T-cell (primary cell): ENCODE measurements around the gene NT5C1B. TPM values are rescaled to one million over a fixed set of nuclear protein-coding genes. Genes with fewer than 3 reads are reported as not detected.
"Not testable (repeated sequence)": the region's sequence is repeated elsewhere in the genome, so short reads cannot be mapped to it uniquely, and the experiment has no call there.

Experiments
- ATAC-seq, 4 experiments: fragments of 200-7000 bp in 3 of 4; fragments of 150-1000 bp in 1 of 4; cut with Tn5 transposase; replicated peaks in 1 of 4; 1 replicate in 3 of 4; 2 replicates in 1 of 4; pipeline ENCODE4 v1.10.0; 2021; ENCODE audit warnings: moderate library complexity in 3 of 4, mild to moderate bottlenecking in 2 of 4, moderate number of reproducible peaks in 1 of 4
- CTCF ChIA-PET, 2 donors: fragments of 300-600 bp; sonication (Branson Sonifier 250); formaldehyde crosslinking; loops; one replicate each; lab custom pipeline; 2022; ENCODE audit warnings: antibody characterized with exemption in 2 of 2; lab: Charles Lee
- POLR2A ChIA-PET, 2 donors: fragments of 300-600 bp; sonication (Branson Sonifier 250); formaldehyde crosslinking; loops; one replicate each; lab custom pipeline; 2022; ENCODE audit warnings: antibody characterized with exemption in 2 of 2; lab: Charles Lee
- DNase-seq, 35 experiments: peaks; one replicate each; pipeline versions ENCODE4 v3.0.0 to v3.0.0-alpha.2; 2013 to 2023
- H3K27ac ChIP-seq: one replicate; pipeline ENCODE4 v1.5.1; 2013; ENCODE audit warnings: low read length
- H3K27me3 ChIP-seq, 2 experiments: replicated peaks in 1 of 2; 1 replicate in 1 of 2; 2 replicates in 1 of 2; pipeline versions ENCODE4 v1.6.1 to v1.7.0; 2013; ENCODE audit warnings: low read length in 1 of 2, mixed read lengths in 1 of 2; ENCODE audit not compliant: control insufficient read depth in 2 of 2, insufficient read depth in 2 of 2; ENCODE audit errors: extremely low read depth in 1 of 2
- H3K36me3 ChIP-seq, 2 donors: 1 replicate in 1 of 2; 2 replicates in 1 of 2; pipeline versions ENCODE4 v1.6.1 to v1.7.0; 2013; ENCODE audit warnings: low read length in 1 of 2; ENCODE audit not compliant: control insufficient read depth in 2 of 2, insufficient read depth in 1 of 2; ENCODE audit errors: extremely low read depth in 1 of 2
- H3K4me1 ChIP-seq, 2 experiments: 1 replicate in 1 of 2; 2 replicates in 1 of 2; pipeline versions ENCODE4 v1.6.1 to v1.7.0; 2013; ENCODE audit warnings: low read length in 2 of 2, mixed read lengths in 1 of 2; ENCODE audit not compliant: insufficient read depth in 2 of 2, control insufficient read depth in 1 of 2; ENCODE audit errors: extremely low read depth in 1 of 2
- H3K4me3 ChIP-seq, 2 donors: 1 replicate in 1 of 2; 2 replicates in 1 of 2; pipeline versions ENCODE4 v1.5.1 to v1.7.0; 2013; ENCODE audit warnings: mild to moderate bottlenecking in 2 of 2, low read length in 1 of 2, moderate library complexity in 1 of 2; ENCODE audit not compliant: control insufficient read depth in 1 of 2; ENCODE audit errors: extremely low read depth in 1 of 2
- H3K9me3 ChIP-seq: 2 replicates; pipeline ENCODE4 v1.7.0; 2013
- H3K27ac Mint-ChIP-seq, 2 donors: one replicate each; pipeline ENCODE4 v1.8.0; 2020 to 2021; ENCODE audit warnings: mild to moderate bottlenecking in 2 of 2, mixed read lengths in 2 of 2
- H3K27me3 Mint-ChIP-seq, 2 donors: one replicate each; pipeline ENCODE4 v1.8.0; 2021 to 2022; ENCODE audit warnings: mixed read lengths in 2 of 2
- H3K36me3 Mint-ChIP-seq: one replicate; pipeline ENCODE4 v1.8.0; 2021; ENCODE audit warnings: mixed read lengths
- H3K4me1 Mint-ChIP-seq, 3 donors: one replicate each; pipeline ENCODE4 v1.8.0; 2020 to 2022; ENCODE audit warnings: mixed read lengths in 3 of 3, mild to moderate bottlenecking in 1 of 3
- H3K4me3 Mint-ChIP-seq, 3 donors: one replicate each; pipeline ENCODE4 v1.8.0; 2020 to 2022; ENCODE audit warnings: mild to moderate bottlenecking in 3 of 3, mixed read lengths in 3 of 3, moderate library complexity in 3 of 3
- H3K9me3 Mint-ChIP-seq, 3 donors: one replicate each; pipeline ENCODE4 v1.8.0; 2020 to 2022; ENCODE audit warnings: mixed read lengths in 3 of 3
- WGBS: methylation state at CpG from one replicate; pipeline ENCODE4 v1.1.5; 2013; ENCODE audit warnings: missing lambda C conversion rate; ENCODE audit not compliant: insufficient coverage; 5-methylcytosine and 5-hydroxymethylcytosine counted together
- total RNA-seq, 35 experiments: library from RNA in 6 of 35; stranded (reverse) in 6 of 35; fragments of 120-200 nt in 1 of 35; gene quantifications; one replicate each; pipeline versions ENCODE4 v1.2.1 to v1.2.4 and lab custom pipeline; 2013 to 2026

Gene NT5C1B
- total RNA-seq (not detected), total RNA-seq (lab: John Stamatoyannopoulos, UW) (0 reads per million in 29 experiments)
- not detected for total RNA-seq (2013)

DNA sequence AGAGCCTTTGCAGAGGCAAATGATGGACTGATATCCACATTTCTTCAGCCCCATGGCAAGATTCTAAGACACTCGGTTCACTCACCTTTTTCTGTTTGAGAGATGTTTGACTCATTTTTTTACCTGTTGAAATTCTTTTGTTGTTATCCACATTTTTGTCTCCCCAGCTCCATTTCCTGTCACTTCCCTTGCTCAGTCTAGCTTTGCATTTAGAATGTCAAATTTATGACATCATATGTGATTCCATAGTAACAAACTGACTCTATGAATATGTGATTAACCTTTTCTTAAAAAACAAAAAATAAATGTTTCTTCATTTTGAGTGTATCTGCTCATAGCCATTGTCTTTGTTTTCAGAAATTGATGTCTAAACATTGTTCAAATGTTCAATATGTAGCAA is at the start of gene NT5C1B:
TSS of gene NT5C1B (minus strand) at position 216 of the 400 bp plus-strand sequence. CDS start at position 115, 101 bp downstream.
- Histone ChIP-seq H3K27me3 (no peaks in the 10 kb centered on the region), H3K27ac (no peak within 1 kb of the TSS), H3K4me1 (no peaks in the 10 kb centered on the region), H3K9me3 (no peaks in the 10 kb centered on the region), H3K36me3 (peaks cover 0 to 4% of the 10 kb centered on the region in 2 donors), H3K4me3 (no peak within 1 kb of the TSS)
- no peak for DNase-seq
- Mint-ChIP-seq H3K4me3 (no peak within 1 kb of the TSS), H3K36me3 (peaks cover 52% of the 10 kb centered on the region), H3K27me3 (no peaks in the 10 kb centered on the region), H3K27ac (no peak within 1 kb of the TSS), H3K9me3 (peaks cover 0 to 6% (median 6%) of the 10 kb centered on the region in 3 donors), H3K4me1 (peaks cover 0 to 6% (median 0%) of the 10 kb centered on the region in 3 donors)
- ChIA-PET CTCF (no interaction called here), POLR2A (interaction anchor here in 1 of 2 donors (0.6 kb wide), 1 partner anchor 617 kb away, joined by 3 read pairs; no protein-coding TSS in a partner anchor)
- ATAC-seq: no peak
- no CpG with 5 or more reads among the region's 1 CpG for WGBS

DNA sequence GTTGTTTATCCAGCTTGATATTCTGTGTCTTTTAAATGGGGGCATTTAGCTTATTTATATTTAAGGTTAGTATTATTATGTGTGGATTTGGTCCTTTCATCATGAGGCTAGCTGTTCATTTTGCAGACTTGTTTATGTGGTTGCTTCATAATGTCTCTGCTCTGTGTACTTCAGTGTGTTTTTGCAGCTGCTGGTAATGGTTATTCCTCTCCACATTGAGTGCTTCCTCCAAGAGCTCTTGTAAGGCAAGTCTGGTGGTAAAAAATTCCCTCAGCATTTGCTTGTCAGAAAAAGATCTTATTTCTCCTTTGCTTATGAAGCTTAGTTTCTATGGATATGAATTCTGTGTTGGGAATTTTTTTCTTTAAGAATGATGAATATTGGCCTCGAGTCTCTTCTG is 47.8 kb upstream of the NT5C1B start:
- Mint-ChIP-seq H3K9me3 (peaks cover 13 to 49% (median 33%) of the 10 kb centered on the region in 3 donors), H3K4me3 (no peak overlapping the region), H3K27me3 (no peaks in the 10 kb centered on the region), H3K4me1 (no peaks in the 10 kb centered on the region), H3K36me3 (peaks cover 57% of the 10 kb centered on the region), H3K27ac (no peak overlapping the region)
- Histone ChIP-seq H3K9me3 (no peaks in the 10 kb centered on the region), H3K27me3 (no peaks in the 10 kb centered on the region), H3K4me3 (no peak overlapping the region), H3K4me1 (no peaks in the 10 kb centered on the region), H3K36me3 (no peaks in the 10 kb centered on the region), H3K27ac (no peak overlapping the region)
- ChIA-PET POLR2A (no interaction called here), CTCF (interaction anchor here in 1 of 2 donors (0.6 kb wide), 1 partner anchor 47 kb away, joined by 3 read pairs; no protein-coding TSS in a partner anchor)
- 56% methylated on average over 1 of the region's 1 CpG for WGBS
- DNase-seq: no peak
- ATAC-seq: no peak

DNA sequence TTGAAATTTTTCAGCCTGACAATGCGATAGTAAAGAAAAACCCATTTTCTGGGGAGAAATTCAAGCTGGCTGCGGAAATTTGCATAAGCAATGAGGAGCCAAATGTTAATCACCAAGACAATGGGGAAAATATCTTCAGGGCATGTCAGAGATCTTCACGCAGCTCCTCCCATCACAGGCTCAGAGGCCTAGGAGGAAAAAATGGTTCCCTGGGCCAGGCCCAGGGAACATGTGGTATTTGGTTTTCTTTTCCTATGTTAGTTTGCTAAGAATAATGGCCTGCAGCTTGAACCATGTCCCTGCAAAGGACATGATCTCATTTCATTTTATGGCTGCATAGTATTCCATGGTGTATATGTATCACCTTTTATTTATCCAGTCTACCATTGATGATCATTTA is 43.3 kb upstream of the NT5C1B start:
- WGBS: 88% methylated on average over 2 of the region's 3 CpGs
- H3K9me3 Mint-ChIP-seq: peaks cover 19 to 61% (median 45%) of the 10 kb centered on the region in 3 donors

DNA sequence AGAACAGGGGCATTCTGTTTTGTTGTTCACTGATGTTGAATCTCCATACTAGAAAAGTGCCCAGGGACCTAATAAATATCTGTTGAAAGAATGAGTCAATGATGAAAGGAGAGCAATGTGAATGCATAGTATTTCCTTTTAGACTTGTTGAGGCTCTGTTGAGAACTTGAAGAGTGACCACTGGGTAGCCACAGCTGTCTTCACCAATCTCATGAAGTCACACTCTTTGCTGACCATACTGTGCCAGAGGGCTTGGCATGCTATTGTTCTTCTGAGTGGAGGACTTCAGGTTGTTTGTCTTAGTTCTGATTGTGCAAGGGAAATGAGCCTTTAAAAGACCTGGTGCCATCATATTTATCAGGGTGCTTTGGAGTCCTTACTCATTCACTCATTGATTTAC is 41.6 kb upstream of the NT5C1B start:
- ChIA-PET CTCF (no interaction called here), POLR2A (no interaction called here)
- Histone ChIP-seq H3K4me1 (no peaks in the 10 kb centered on the region), H3K4me3 (no peak overlapping the region), H3K9me3 (no peaks in the 10 kb centered on the region), H3K27ac (no peak overlapping the region), H3K27me3 (no peaks in the 10 kb centered on the region), H3K36me3 (no peaks in the 10 kb centered on the region)
- no peaks in the 10 kb centered on the region for H3K27me3 Mint-ChIP-seq
- no peak overlapping the region for H3K4me3 Mint-ChIP-seq
- H3K9me3 Mint-ChIP-seq: peaks cover 13 to 43% (median 32%) of the 10 kb centered on the region in 3 donors
- ATAC-seq (no peak), DNase-seq (no peak)
- H3K4me1 Mint-ChIP-seq: no peaks in the 10 kb centered on the region
- H3K36me3 Mint-ChIP-seq: peaks cover 43% of the 10 kb centered on the region
- no peak overlapping the region for H3K27ac Mint-ChIP-seq

More for the DNA sequence above, 43.3 kb upstream of the NT5C1B start:
- H3K9me3 ChIP-seq, H3K4me3 Mint-ChIP-seq, H3K27me3 Mint-ChIP-seq, DNase-seq, H3K36me3 ChIP-seq, H3K4me1 ChIP-seq, CTCF ChIA-PET, POLR2A ChIA-PET, H3K27ac Mint-ChIP-seq, H3K4me1 Mint-ChIP-seq, H3K27me3 ChIP-seq, H3K27ac ChIP-seq, H3K4me3 ChIP-seq, ATAC-seq: not testable (repeated sequence)
- H3K36me3 Mint-ChIP-seq: peaks cover 57% of the 10 kb centered on the region

DNA sequence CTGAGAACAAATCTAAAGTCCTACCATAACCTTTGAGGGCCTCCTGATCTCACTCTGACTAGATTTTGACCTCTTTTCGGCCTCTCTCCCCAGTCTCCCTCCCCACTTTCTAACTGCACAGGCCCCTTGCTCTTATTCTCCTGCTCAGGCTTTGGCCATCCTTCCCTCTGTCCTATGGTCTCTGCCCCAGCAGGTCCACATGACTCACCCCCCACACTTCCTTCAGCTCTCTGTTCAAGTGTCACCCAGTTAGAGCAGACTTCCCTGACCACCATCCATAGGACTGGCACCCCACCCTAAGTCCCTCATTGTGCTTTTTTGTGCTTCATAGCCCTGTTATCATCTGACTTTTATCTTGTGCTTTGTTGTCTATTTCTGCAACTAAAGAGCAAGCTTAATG is 41.2 kb upstream of the NT5C1B start:
- ChIA-PET POLR2A (no interaction called here), CTCF (no interaction called here)
- H3K4me3 ChIP-seq: no peak overlapping the region
- no peaks in the 10 kb centered on the region for H3K4me1 ChIP-seq
- no peaks in the 10 kb centered on the region for H3K4me1 Mint-ChIP-seq
- H3K27me3 ChIP-seq: no peaks in the 10 kb centered on the region
- H3K4me3 Mint-ChIP-seq: no peak overlapping the region
- H3K36me3 Mint-ChIP-seq: peaks cover 43% of the 10 kb centered on the region
- no peaks in the 10 kb centered on the region for H3K27me3 Mint-ChIP-seq
- H3K36me3 ChIP-seq: no peaks in the 10 kb centered on the region
- H3K27ac Mint-ChIP-seq: no peak overlapping the region
- no peaks in the 10 kb centered on the region for H3K9me3 ChIP-seq
- ATAC-seq: no peak
- no peak for DNase-seq
- H3K9me3 Mint-ChIP-seq: peaks cover 13 to 42% (median 31%) of the 10 kb centered on the region in 3 donors
- H3K27ac ChIP-seq: no peak overlapping the region
- 17% methylated on average over 1 of the region's 1 CpG for WGBS

DNA sequence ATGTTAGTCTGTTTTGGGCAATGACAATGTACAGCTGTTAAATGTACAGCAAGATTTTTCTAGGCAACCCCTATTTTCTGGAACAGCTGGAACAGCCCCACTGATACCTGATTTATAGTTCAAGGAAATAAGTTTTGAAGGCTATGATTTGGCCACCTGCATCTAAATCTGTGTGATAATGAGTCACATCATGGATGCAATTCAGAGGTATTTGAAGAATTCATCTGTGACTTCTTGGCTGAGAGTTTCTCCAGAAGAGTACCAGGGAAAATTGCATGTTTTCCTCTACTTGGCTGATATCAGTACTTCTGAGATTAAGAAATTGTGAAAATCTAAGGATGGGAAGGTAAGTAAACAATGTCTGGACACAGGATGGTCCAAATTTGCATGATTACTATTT is 40.7 kb upstream of the NT5C1B start:
- Mint-ChIP-seq H3K27me3 (no peaks in the 10 kb centered on the region), H3K4me1 (no peaks in the 10 kb centered on the region), H3K9me3 (peaks cover 13 to 37% (median 29%) of the 10 kb centered on the region in 3 donors), H3K36me3 (peaks cover 39% of the 10 kb centered on the region), H3K4me3 (no peak overlapping the region), H3K27ac (no peak overlapping the region)
- POLR2A ChIA-PET: no interaction called here
- no peak for DNase-seq
- Histone ChIP-seq H3K4me1 (no peaks in the 10 kb centered on the region), H3K4me3 (no peak overlapping the region), H3K9me3 (no peaks in the 10 kb centered on the region), H3K27ac (no peak overlapping the region), H3K27me3 (no peaks in the 10 kb centered on the region), H3K36me3 (no peaks in the 10 kb centered on the region)
- CTCF ChIA-PET: no interaction called here
- no peak for ATAC-seq
